Measurements from ENCODE around the gene HLA-DRA.

DNA sequence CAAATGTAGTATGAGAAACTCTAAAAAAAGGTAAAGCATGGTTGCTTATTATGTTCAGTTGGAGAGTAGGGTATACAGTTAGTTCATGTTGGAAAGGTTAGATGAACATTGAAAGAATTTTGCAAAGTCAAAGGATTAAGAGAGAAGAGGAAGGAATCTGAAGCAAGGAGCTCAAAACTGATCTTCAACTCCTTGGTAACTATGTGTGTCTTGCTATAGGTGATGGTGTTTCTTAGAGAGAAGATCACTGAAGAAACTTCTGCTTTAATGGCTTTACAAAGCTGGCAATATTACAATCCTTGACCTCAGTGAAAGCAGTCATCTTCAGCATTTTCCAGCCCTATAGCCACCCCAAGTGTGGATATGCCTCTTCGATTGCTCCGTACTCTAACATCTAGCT, 4.7 kb downstream of the HLA-DRA start:
- TF ChIP-seq, protein P1, sequence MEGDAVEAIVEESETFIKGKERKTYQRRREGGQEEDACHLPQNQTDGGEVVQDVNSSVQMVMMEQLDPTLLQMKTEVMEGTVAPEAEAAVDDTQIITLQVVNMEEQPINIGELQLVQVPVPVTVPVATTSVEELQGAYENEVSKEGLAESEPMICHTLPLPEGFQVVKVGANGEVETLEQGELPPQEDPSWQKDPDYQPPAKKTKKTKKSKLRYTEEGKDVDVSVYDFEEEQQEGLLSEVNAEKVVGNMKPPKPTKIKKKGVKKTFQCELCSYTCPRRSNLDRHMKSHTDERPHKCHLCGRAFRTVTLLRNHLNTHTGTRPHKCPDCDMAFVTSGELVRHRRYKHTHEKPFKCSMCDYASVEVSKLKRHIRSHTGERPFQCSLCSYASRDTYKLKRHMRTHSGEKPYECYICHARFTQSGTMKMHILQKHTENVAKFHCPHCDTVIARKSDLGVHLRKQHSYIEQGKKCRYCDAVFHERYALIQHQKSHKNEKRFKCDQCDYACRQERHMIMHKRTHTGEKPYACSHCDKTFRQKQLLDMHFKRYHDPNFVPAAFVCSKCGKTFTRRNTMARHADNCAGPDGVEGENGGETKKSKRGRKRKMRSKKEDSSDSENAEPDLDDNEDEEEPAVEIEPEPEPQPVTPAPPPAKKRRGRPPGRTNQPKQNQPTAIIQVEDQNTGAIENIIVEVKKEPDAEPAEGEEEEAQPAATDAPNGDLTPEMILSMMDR (IDR thresholded peaks at IDR 0.05) = no peak
- no peak for TF ChIP-seq EP300 (IDR thresholded peaks at IDR 0.05)

Measured in esophagus muscularis mucosa (tissue), 3 donors.